ENCODE results near the gene POLD4. TPM values are rescaled to one million over a fixed set of nuclear protein-coding genes. Genes with fewer than 3 reads are reported as not detected.
A peak's percentile ranks its signal among the peaks of the same experiment; 100 is the strongest.

Gene POLD4
- total RNA-seq, 2 experiments from 2014 or later: 31.7 to 39.5 TPM

GRCh38 chr11:67390947-67391303 is 37.6 kb upstream of the POLD4 start:
- no peaks in the 10 kb centered on the region for H3K9me3 ChIP-seq (ENCODE audit: control insufficient read depth in 1 of 2, insufficient read depth in 1 of 2, low read length in 2 of 2)
- TF ChIP-seq, protein P1, sequence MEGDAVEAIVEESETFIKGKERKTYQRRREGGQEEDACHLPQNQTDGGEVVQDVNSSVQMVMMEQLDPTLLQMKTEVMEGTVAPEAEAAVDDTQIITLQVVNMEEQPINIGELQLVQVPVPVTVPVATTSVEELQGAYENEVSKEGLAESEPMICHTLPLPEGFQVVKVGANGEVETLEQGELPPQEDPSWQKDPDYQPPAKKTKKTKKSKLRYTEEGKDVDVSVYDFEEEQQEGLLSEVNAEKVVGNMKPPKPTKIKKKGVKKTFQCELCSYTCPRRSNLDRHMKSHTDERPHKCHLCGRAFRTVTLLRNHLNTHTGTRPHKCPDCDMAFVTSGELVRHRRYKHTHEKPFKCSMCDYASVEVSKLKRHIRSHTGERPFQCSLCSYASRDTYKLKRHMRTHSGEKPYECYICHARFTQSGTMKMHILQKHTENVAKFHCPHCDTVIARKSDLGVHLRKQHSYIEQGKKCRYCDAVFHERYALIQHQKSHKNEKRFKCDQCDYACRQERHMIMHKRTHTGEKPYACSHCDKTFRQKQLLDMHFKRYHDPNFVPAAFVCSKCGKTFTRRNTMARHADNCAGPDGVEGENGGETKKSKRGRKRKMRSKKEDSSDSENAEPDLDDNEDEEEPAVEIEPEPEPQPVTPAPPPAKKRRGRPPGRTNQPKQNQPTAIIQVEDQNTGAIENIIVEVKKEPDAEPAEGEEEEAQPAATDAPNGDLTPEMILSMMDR (IDR thresholded peaks at IDR 0.05): no peak
- no peak for ATAC-seq (ENCODE audit: poor library complexity)
- H3K36me3 ChIP-seq (ENCODE audit: insufficient read depth, low read length): peaks cover 15% of the 10 kb centered on the region
- POLR2A ChIA-PET: interaction anchor here (0.8 to 3.0 kb wide), 14 partner anchors 8 to 102 kb away, joined by 3 to 61 read pairs (median 8); partner anchors contain the start of genes AIP, ANKRD13D, POLD4 and PPP1CA
- CTCF ChIA-PET: interaction anchor here (0.6 to 2.7 kb wide), 8 partner anchors 9 to 115 kb away, joined by 3 to 16 read pairs (median 6); partner anchors contain the start of genes PITPNM1 and PPP1CA
- H3K4me1 ChIP-seq (ENCODE audit: insufficient read depth, low read length): peaks cover 36% of the 10 kb centered on the region
- peak overlapping the region; percentile 90 for H3K4me3 ChIP-seq (ENCODE audit: low read length)
- H3K27me3 Mint-ChIP-seq: no peaks in the 10 kb centered on the region
- H3K9me3 Mint-ChIP-seq: no peaks in the 10 kb centered on the region
- peak overlapping the region; percentile 88 for H3K4me3 Mint-ChIP-seq
- peak overlapping the region; percentile 55 to 77 for H3K27ac ChIP-seq (ENCODE audit: low read depth in 1 of 2, low read length in 2 of 2)
- H3K27me3 ChIP-seq (ENCODE audit: control insufficient read depth in 1 of 2, insufficient read depth in 2 of 2, low read length in 2 of 2): no peaks in the 10 kb centered on the region
- no peak for DNase-seq
- H3K36me3 Mint-ChIP-seq (ENCODE audit: low read depth): no peaks in the 10 kb centered on the region
- intact Hi-C loops (cut with DNase I, micrococcal nuclease): loop anchor here in 1 of 2 experiments (1.0 to 10.0 kb wide), 4 partner anchors 37 to 214 kb away; partner anchors contain the start of genes NDUFV1, RPS6KB2 and TMEM134
- H3K4me1 Mint-ChIP-seq (ENCODE audit: low read depth): peaks cover 33% of the 10 kb centered on the region
- peak overlapping the region; percentile 76 for H3K27ac Mint-ChIP-seq

DNA sequence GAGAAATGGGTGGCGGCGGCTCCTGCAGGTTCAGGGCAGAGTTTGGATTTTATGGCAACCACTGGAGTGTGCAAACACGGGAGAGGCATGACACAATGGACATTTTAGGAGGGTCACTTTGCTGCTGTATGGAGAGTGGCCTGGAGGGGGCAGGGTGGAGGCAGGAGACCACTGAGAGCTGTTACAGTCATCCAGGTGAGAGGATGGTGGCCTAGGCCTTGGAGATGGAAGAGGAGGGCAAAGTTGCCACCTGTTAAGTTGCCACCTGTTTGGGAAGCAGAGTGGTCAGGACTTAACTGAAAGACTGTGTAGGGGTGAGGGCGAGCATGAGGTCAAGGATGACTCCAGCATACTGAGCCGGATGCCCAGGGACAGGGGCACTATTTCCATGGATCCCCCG is 36.1 kb upstream of the POLD4 start:
- H3K36me3 ChIP-seq (ENCODE audit: insufficient read depth, low read length): peaks cover 11% of the 10 kb centered on the region
- no peak overlapping the region for H3K27ac ChIP-seq (ENCODE audit: low read depth in 1 of 2, low read length in 2 of 2)
- ChIA-PET POLR2A (interaction anchor here (0.6 to 1.6 kb wide), 3 partner anchors 14 to 48 kb away, joined by 3 to 4 read pairs (median 3); partner anchors contain the start of genes PTPRCAP and TBC1D10C), CTCF (interaction anchor here (0.6 to 2.2 kb wide), 13 partner anchors 12 to 119 kb away, joined by 3 to 9 read pairs (median 3); partner anchors contain the start of genes CDK2AP2, PITPNM1, POLD4 and PPP1CA)
- H3K4me3 ChIP-seq (ENCODE audit: low read length): no peak overlapping the region
- H3K27me3 ChIP-seq (ENCODE audit: control insufficient read depth in 1 of 2, insufficient read depth in 2 of 2, low read length in 2 of 2): no peaks in the 10 kb centered on the region
- no peaks in the 10 kb centered on the region for H3K9me3 ChIP-seq (ENCODE audit: control insufficient read depth in 1 of 2, insufficient read depth in 1 of 2, low read length in 2 of 2)
- Mint-ChIP-seq H3K36me3 (ENCODE audit: low read depth) (no peaks in the 10 kb centered on the region), H3K9me3 (no peaks in the 10 kb centered on the region), H3K27ac (peak overlapping the region; percentile 57), H3K4me3 (peak overlapping the region; percentile 86), H3K27me3 (no peaks in the 10 kb centered on the region), H3K4me1 (ENCODE audit: low read depth) (peaks cover 33% of the 10 kb centered on the region)
- TF ChIP-seq, protein P1 (IDR thresholded peaks at IDR 0.05): peak; percentile 69
- peaks cover 32% of the 10 kb centered on the region for H3K4me1 ChIP-seq (ENCODE audit: insufficient read depth, low read length)
- peak in 12 of 14 experiments; percentile 37 to 74 (median 52) for DNase-seq
- intact Hi-C loops (cut with DNase I, micrococcal nuclease): loop anchor here (1.0 to 10.0 kb wide), 2 partner anchors 117 to 275 kb away; partner anchors contain the start of gene KDM2A (in 1 of the 2)
- peak; percentile 44 for ATAC-seq (ENCODE audit: poor library complexity)

GRCh38 chr11:67387518-67387917 is 34.2 kb upstream of the POLD4 start:
- Mint-ChIP-seq H3K36me3 (ENCODE audit: low read depth) (no peaks in the 10 kb centered on the region), H3K27ac (no peak overlapping the region), H3K9me3 (no peaks in the 10 kb centered on the region), H3K4me1 (ENCODE audit: low read depth) (peaks cover 26% of the 10 kb centered on the region), H3K4me3 (peak overlapping the region; percentile 62), H3K27me3 (peaks cover 1% of the 10 kb centered on the region)
- TF ChIP-seq, protein P1 (IDR thresholded peaks at IDR 0.05): no peak
- no peak for ATAC-seq (ENCODE audit: poor library complexity)
- CTCF ChIA-PET: interaction anchor here (0.6 to 1.3 kb wide), 4 partner anchors 8 to 155 kb away, joined by 3 to 4 read pairs (median 3); partner anchors contain the start of gene PPP1CA
- POLR2A ChIA-PET: interaction anchor here (1.2 to 2.1 kb wide), 3 partner anchors 13 to 34 kb away, joined by 3 to 8 read pairs (median 6); partner anchors contain the start of gene POLD4
- no peak for DNase-seq
- Histone ChIP-seq H3K4me1 (ENCODE audit: insufficient read depth, low read length) (peaks cover 28% of the 10 kb centered on the region), H3K27ac (ENCODE audit: low read depth in 1 of 2, low read length in 2 of 2) (no peak overlapping the region), H3K4me3 (ENCODE audit: low read length) (no peak overlapping the region), H3K9me3 (ENCODE audit: control insufficient read depth in 1 of 2, insufficient read depth in 1 of 2, low read length in 2 of 2) (no peaks in the 10 kb centered on the region), H3K36me3 (ENCODE audit: insufficient read depth, low read length) (no peaks in the 10 kb centered on the region), H3K27me3 (ENCODE audit: control insufficient read depth in 1 of 2, insufficient read depth in 2 of 2, low read length in 2 of 2) (no peaks in the 10 kb centered on the region)
- intact Hi-C loops (cut with DNase I, micrococcal nuclease): loop anchor here in 1 of 2 experiments (10.0 kb wide), 1 partner anchor 273 kb away; the partner anchor contains the start of gene KDM2A
